Measurements from ENCODE around the gene GLUL. TPM values are rescaled to one million over a fixed set of nuclear protein-coding genes. Genes with fewer than 3 reads are reported as not detected.

Gene GLUL
- polyA plus RNA-seq, 3 donors, result 506 to 1,423 (median 523) TPM

DNA sequence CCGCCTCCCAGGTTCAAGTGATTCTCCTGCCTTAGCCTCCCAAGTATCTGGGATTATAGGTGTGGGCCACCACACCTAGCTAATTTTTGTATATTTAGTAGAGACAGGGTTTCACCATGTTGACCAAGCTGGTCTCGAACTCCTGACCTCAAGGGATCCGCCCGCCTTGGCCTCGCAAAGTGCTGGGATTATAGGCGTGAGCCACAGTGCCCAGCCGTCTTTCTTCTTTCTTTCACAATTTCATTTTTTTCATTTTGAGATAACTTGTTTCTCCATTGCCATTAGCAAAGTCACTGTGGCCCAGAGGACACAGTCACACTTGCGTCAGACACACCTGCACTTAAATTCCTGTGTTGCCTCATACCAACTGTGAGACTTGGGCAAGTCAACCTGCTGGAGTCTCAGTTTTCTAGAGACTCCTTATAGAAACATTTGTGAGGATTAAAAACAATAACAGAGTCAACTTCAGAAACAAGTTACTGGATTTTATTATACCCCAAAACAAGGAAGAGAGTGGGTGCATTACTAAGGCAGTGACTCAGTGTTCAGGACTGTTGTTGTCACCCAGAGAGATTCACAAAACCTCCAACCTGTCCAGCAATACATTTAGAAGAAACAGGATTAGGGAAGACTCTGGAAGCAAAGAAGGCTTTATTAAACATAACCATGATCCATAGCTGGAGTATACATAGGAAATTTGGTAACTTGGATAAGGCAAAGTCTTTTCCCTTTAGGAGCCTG, 6.2 kb upstream of the GLUL start:
- TF ChIP-seq, protein P1, sequence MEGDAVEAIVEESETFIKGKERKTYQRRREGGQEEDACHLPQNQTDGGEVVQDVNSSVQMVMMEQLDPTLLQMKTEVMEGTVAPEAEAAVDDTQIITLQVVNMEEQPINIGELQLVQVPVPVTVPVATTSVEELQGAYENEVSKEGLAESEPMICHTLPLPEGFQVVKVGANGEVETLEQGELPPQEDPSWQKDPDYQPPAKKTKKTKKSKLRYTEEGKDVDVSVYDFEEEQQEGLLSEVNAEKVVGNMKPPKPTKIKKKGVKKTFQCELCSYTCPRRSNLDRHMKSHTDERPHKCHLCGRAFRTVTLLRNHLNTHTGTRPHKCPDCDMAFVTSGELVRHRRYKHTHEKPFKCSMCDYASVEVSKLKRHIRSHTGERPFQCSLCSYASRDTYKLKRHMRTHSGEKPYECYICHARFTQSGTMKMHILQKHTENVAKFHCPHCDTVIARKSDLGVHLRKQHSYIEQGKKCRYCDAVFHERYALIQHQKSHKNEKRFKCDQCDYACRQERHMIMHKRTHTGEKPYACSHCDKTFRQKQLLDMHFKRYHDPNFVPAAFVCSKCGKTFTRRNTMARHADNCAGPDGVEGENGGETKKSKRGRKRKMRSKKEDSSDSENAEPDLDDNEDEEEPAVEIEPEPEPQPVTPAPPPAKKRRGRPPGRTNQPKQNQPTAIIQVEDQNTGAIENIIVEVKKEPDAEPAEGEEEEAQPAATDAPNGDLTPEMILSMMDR (IDR thresholded peaks at IDR 0.05), result no peak
- intact Hi-C loops (cut with micrococcal nuclease), result loop anchor here (1.0 to 10.0 kb wide), 4 partner anchors 187 to 387 kb away; partner anchors contain the start of genes NPL (in 1 of the 2) and RNASEL (in 1 of the 2)
- Histone ChIP-seq H4K20me1 (ENCODE audit: insufficient read depth, low read length) (no peaks in the 10 kb centered on the region), H3K79me2 (ENCODE audit: insufficient read depth, low read length) (peaks cover 2% of the 10 kb centered on the region), H3K27me3 (ENCODE audit: control insufficient read depth in 2 of 2, insufficient read depth in 2 of 2, low read length in 2 of 2) (no peaks in the 10 kb centered on the region), H3K9me3 (replicated peaks in 1 of 2; ENCODE audit: control insufficient read depth in 1 of 2, insufficient read depth in 1 of 2, low read length in 2 of 2) (no peaks in the 10 kb centered on the region), H3K36me3 (replicated peaks in 1 of 2; ENCODE audit: control insufficient read depth in 1 of 2, insufficient read depth in 2 of 2, low read length in 2 of 2) (no peaks in the 10 kb centered on the region), H3K9ac (ENCODE audit: insufficient read depth, low read length, poor library complexity, severe bottlenecking) (no peak overlapping the region), H3K27ac (ENCODE audit: low read depth in 1 of 2, low read length in 2 of 2) (no peak overlapping the region), H3K4me2 (replicated peaks; ENCODE audit: extremely low read depth, low read length, poor library complexity, severe bottlenecking) (no peak overlapping the region), H3K4me3 (replicated peaks in 1 of 3; ENCODE audit: low read depth in 2 of 3, low read length in 3 of 3) (no peak overlapping the region), H3K4me1 (ENCODE audit: control insufficient read depth in 1 of 2, insufficient read depth in 2 of 2, low read length in 2 of 2) (peaks cover 32 to 41% of the 10 kb centered on the region in 2 donors), H2AFZ (ENCODE audit: insufficient read depth, low read depth, low read length, poor library complexity, severe bottlenecking) (no peak overlapping the region)
- peak in 1 of 3 donors; percentile 55 for DNase-seq
- H3K27ac Mint-ChIP-seq, result peak overlapping the region in 5 of 7 donors; percentile 20 to 77 (median 35)
- WGBS (ENCODE audit: insufficient coverage), result 33% methylated on average over 6 of the region's 8 CpGs
- peaks cover 0 to 3% (median 2%) of the 10 kb centered on the region in 3 donors for H3K27me3 Mint-ChIP-seq (ENCODE audit: low read depth in 3 of 3)
- no peaks in the 10 kb centered on the region for H3K36me3 Mint-ChIP-seq
- H3K4me3 Mint-ChIP-seq, result no peak overlapping the region
- no peaks in the 10 kb centered on the region for H3K9me3 Mint-ChIP-seq
- peaks cover 44% of the 10 kb centered on the region for H3K4me1 Mint-ChIP-seq

DNA sequence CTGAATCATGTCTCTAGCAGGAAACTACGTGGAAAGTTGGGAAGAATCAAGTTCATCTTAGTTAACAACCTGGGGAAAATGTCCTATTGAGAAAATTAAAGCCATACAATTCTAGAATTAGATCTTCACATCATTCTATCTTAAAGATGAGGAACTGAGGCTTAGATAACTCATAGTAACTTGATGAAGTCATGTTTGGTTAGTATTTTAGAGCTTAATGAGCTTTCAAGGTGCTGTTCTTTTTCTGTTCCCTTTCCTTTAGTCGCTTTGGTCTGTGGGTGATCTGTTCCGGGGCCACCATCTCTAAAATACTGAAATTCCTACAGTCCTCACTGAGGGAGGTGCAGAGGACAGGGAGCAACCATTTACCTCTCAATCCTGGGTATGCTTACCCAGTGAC, 4.3 kb upstream of the GLUL start:
- Mint-ChIP-seq H3K9me3 (peaks cover 0 to 2% (median 0%) of the 10 kb centered on the region in 7 donors), H3K4me3 (no peak overlapping the region), H3K27ac (peak overlapping the region in 1 of 7 donors; percentile 34), H3K4me1 (peaks cover 51% of the 10 kb centered on the region), H3K36me3 (peaks cover 0 to 2% of the 10 kb centered on the region in 2 donors), H3K27me3 (ENCODE audit: low read depth in 3 of 3) (peaks cover 0 to 3% (median 0%) of the 10 kb centered on the region in 3 donors)
- Histone ChIP-seq H3K9ac (ENCODE audit: insufficient read depth, low read length, poor library complexity, severe bottlenecking) (no peak overlapping the region), H3K79me2 (ENCODE audit: insufficient read depth, low read length) (peaks cover 13% of the 10 kb centered on the region), H2AFZ (ENCODE audit: insufficient read depth, low read depth, low read length, poor library complexity, severe bottlenecking) (no peak overlapping the region), H3K27ac (ENCODE audit: low read depth in 1 of 2, low read length in 2 of 2) (no peak overlapping the region), H3K27me3 (ENCODE audit: control insufficient read depth in 2 of 2, insufficient read depth in 2 of 2, low read length in 2 of 2) (no peaks in the 10 kb centered on the region), H3K36me3 (replicated peaks in 1 of 2; ENCODE audit: control insufficient read depth in 1 of 2, insufficient read depth in 2 of 2, low read length in 2 of 2) (no peaks in the 10 kb centered on the region), H3K4me2 (replicated peaks; ENCODE audit: extremely low read depth, low read length, poor library complexity, severe bottlenecking) (no peak overlapping the region), H3K4me3 (replicated peaks in 1 of 3; ENCODE audit: low read depth in 2 of 3, low read length in 3 of 3) (no peak overlapping the region), H4K20me1 (ENCODE audit: insufficient read depth, low read length) (peaks cover 5% of the 10 kb centered on the region), H3K9me3 (replicated peaks in 1 of 2; ENCODE audit: control insufficient read depth in 1 of 2, insufficient read depth in 1 of 2, low read length in 2 of 2) (no peaks in the 10 kb centered on the region), H3K4me1 (ENCODE audit: control insufficient read depth in 1 of 2, insufficient read depth in 2 of 2, low read length in 2 of 2) (peaks cover 39 to 49% of the 10 kb centered on the region in 2 donors)
- WGBS (ENCODE audit: insufficient coverage), result no CpG with 5 or more reads among the region's 3 CpGs
- intact Hi-C loops (cut with micrococcal nuclease), result loop anchor here (1.0 to 10.0 kb wide), 4 partner anchors 189 to 389 kb away; partner anchors contain the start of genes NPL (in 1 of the 2) and RNASEL (in 1 of the 2)
- DNase-seq, result no peak
- TF ChIP-seq, protein P1 (IDR thresholded peaks at IDR 0.05), result no peak

All from CD14-positive monocyte (primary cell).